ENCODE data around the gene AGPAT3.

AGPAT3 gene

DNA sequence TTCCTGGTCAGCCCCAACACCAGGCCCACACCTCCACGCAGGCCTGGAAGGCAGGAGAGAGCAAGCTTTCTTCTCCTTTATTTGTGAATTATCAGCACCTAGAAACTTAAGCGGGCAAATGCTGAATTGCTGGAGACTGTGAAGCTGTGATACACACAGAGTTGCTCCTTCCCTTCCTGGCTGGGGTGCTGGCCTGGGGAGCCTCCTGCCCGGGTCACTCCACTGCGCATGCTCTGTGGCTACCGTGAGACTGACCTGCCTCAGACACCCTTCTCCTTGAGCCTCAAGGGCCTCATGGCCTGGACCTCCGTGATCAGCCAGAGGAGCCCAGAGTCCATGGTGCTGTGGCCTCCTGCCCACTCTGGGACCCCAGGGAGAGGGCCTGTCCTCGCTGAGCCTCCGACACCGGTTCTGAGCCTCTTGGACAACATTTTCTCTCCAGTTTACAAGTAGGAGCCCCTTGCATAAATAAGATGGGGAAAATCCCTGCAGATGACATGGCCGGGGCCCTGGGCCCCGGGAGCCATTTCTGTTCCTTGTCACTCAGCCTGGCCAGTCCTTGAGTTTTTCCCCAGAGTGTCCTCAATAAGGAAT lies 18.0 kb downstream of the AGPAT3 start:
- H3K36me3 ChIP-seq = peaks cover 3% of the 10 kb centered on the region
- peaks cover 0 to 3% of the 10 kb centered on the region in 2 experiments for H3K4me1 ChIP-seq (ENCODE audit: control insufficient read depth in 1 of 2, insufficient read depth in 1 of 2, low read depth in 1 of 2, low read length in 1 of 2)
- no peak overlapping the region for H3K27ac ChIP-seq
- no peak overlapping the region for H3K4me3 ChIP-seq (ENCODE audit: low read depth in 1 of 2, low read length in 1 of 2)
- no peaks in the 10 kb centered on the region for H3K27me3 ChIP-seq
- no peaks in the 10 kb centered on the region for H3K9me3 ChIP-seq
- TF ChIP-seq CTCF (IDR thresholded peaks at IDR 0.05) = no peak

DNA sequence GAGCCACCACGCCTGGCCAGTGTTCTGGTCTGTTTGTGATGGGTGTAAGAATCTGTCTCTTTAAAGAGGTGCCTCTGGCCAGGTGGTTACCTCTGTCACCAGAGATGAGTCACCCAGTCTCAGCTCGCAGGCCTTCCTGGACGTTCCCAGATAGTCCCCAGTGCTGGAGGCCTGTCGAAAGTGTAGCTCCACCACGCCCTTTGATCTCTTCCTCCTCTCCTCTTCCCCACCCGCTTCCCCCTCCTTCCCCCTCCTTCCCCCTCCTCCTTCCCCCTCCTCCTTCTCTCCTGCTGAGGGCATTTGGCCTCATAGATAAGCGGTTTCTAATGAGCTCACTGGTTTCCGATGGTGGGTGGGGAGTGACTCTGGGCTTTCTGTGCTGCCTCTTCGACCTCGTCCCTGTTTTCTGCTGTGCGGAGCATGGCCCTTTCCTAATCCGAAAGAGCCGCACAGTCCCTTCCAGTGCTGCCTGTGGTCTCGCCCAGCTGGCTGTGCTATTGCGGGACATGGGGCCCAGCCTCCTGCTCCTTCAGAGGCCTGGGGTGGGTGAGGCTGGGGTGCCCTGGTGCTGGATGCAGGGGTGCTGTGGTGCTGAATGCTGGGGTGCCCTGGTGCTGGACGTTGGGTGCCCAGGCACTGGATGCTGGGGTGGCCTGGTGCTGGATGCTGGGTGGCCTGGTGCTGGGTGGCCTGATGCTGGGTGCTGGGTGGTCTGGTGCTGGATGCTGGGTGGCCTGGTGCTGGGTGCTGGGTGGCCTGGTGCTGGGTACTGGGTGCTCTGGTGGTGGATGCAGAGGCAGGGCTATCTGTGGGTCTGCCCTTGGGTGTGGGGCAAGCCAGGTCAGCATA lies 19.2 kb downstream of the AGPAT3 start:
- Histone ChIP-seq H3K36me3 (no peaks in the 10 kb centered on the region), H3K4me3 (ENCODE audit: low read depth in 1 of 2, low read length in 1 of 2) (no peak overlapping the region), H3K4me1 (ENCODE audit: control insufficient read depth in 1 of 2, insufficient read depth in 1 of 2, low read depth in 1 of 2, low read length in 1 of 2) (peaks cover 0 to 3% of the 10 kb centered on the region in 2 experiments), H3K27me3 (no peaks in the 10 kb centered on the region), H3K27ac (no peak overlapping the region), H3K9me3 (no peaks in the 10 kb centered on the region)
- TF ChIP-seq CTCF (IDR thresholded peaks at IDR 0.05) = no peak

DNA sequence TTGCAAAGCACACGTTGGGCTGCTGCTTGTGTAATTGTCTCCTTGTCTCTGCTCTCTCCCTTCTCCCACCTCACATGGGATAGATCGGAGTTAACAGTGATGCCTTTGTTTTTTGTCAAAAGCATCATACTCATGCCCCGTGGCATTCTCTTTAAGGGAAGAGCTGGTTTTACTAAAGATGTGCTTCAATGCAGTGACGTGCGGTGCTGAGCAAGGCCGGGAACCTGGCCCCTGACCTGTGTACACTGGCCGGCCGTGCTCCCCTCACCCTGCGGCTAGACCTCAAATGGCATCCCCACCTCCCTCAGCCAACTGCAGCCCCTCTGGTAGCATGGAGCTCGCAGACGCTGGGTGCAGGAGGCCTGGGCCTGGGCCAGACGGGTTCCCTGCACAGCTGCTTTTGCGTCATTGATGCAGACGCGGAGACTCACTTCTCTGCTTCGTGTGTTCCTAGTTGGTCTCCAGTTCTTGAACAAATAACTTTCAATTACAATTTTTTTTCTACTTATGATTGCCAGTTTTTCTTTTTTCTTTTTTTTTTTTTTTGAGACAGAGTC lies 19.9 kb downstream of the AGPAT3 start:
- Histone ChIP-seq H3K36me3 (no peaks in the 10 kb centered on the region), H3K27ac (no peak overlapping the region), H3K9me3 (no peaks in the 10 kb centered on the region), H3K4me3 (ENCODE audit: low read depth in 1 of 2, low read length in 1 of 2) (no peak overlapping the region), H3K4me1 (ENCODE audit: control insufficient read depth in 1 of 2, insufficient read depth in 1 of 2, low read depth in 1 of 2, low read length in 1 of 2) (peaks cover 0 to 3% of the 10 kb centered on the region in 2 experiments), H3K27me3 (no peaks in the 10 kb centered on the region)
- no peak for TF ChIP-seq CTCF (IDR thresholded peaks at IDR 0.05)

GRCh38 chr21:43885721-43886120 lies 20.7 kb downstream of the AGPAT3 start:
- no peak overlapping the region for H3K4me3 ChIP-seq (ENCODE audit: low read depth in 1 of 2, low read length in 1 of 2)
- H3K9me3 ChIP-seq = no peaks in the 10 kb centered on the region
- H3K4me1 ChIP-seq (ENCODE audit: control insufficient read depth in 1 of 2, insufficient read depth in 1 of 2, low read depth in 1 of 2, low read length in 1 of 2) = peaks cover 0 to 3% of the 10 kb centered on the region in 2 experiments
- no peaks in the 10 kb centered on the region for H3K27me3 ChIP-seq
- no peaks in the 10 kb centered on the region for H3K36me3 ChIP-seq
- no peak for TF ChIP-seq CTCF (IDR thresholded peaks at IDR 0.05)
- H3K27ac ChIP-seq = no peak overlapping the region

DNA sequence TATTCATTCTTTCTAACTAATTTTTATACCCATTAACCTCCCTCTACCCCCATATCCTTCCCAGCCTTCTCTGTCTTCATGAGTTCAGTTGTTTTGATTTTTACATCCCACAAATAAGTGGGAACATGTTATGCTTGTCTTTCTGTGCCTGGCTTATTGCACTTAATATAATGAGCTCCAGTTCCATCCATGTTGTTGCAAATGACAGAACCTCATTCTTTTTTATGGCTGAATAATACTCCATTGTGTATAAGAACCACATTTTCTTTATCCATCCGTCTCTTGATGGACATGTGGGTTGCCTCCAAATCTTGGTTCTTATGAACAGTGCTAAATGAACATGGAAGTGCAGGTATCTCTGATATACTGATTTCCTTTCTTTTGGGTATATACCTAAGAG lies 21.5 kb downstream of the AGPAT3 start:
- Histone ChIP-seq H3K4me1 (ENCODE audit: control insufficient read depth in 1 of 2, insufficient read depth in 1 of 2, low read depth in 1 of 2, low read length in 1 of 2) (peaks cover 0 to 3% of the 10 kb centered on the region in 2 experiments), H3K27me3 (no peaks in the 10 kb centered on the region), H3K27ac (no peak overlapping the region), H3K36me3 (no peaks in the 10 kb centered on the region), H3K9me3 (no peaks in the 10 kb centered on the region), H3K4me3 (ENCODE audit: low read depth in 1 of 2, low read length in 1 of 2) (no peak overlapping the region)
- TF ChIP-seq CTCF (IDR thresholded peaks at IDR 0.05) = no peak

All from neutrophil (primary cell).